ENCODE measurements around the gene UQCRC1.

GRCh38 chr3:48634661-48635221 lies 25.3 kb upstream of the UQCRC1 start:
- TF ChIP-seq CTCF (IDR thresholded peaks at IDR 0.05): no peak
- TF ChIP-seq POLR2A (IDR thresholded peaks at IDR 0.05): no peak

Data from thyroid gland (tissue), 4 donors.